Fibroblast of villous mesenchyme (primary cell): ENCODE results near the gene PLPPR3. TPM values are rescaled to one million over a fixed set of nuclear protein-coding genes. Genes with fewer than 3 reads are reported as not detected.

ENCODE experiments used
- DNase-seq: peaks from one replicate; pipeline ENCODE4 v3.0.0-alpha.2; 2010; ENCODE audit warnings: low read depth
- H3K4me3 ChIP-seq: 2 replicates; pipeline ENCODE4 v1.5.1; 2011; ENCODE audit warnings: low read depth, mild to moderate bottlenecking, low read length
- total RNA-seq: library from RNA; depleted of rRNA; stranded (reverse); fragments of >200 nt; gene quantifications from 2 replicates; pipeline ENCODE4 v1.2.3, GENCODE V29; 2012
- TF ChIP-seq, protein P1 (sequence below): IDR thresholded peaks from 2 replicates; pipeline ENCODE4 v1.5.1; 2012; ENCODE audit warnings: low read depth, mild to moderate bottlenecking, low read length; ENCODE audit not compliant: insufficient read depth

Gene PLPPR3
- total RNA-seq, 1 donor = 0.86 TPM

- H3K4me3 ChIP-seq = no peak overlapping the region
- no peak for DNase-seq
- TF ChIP-seq, protein P1, sequence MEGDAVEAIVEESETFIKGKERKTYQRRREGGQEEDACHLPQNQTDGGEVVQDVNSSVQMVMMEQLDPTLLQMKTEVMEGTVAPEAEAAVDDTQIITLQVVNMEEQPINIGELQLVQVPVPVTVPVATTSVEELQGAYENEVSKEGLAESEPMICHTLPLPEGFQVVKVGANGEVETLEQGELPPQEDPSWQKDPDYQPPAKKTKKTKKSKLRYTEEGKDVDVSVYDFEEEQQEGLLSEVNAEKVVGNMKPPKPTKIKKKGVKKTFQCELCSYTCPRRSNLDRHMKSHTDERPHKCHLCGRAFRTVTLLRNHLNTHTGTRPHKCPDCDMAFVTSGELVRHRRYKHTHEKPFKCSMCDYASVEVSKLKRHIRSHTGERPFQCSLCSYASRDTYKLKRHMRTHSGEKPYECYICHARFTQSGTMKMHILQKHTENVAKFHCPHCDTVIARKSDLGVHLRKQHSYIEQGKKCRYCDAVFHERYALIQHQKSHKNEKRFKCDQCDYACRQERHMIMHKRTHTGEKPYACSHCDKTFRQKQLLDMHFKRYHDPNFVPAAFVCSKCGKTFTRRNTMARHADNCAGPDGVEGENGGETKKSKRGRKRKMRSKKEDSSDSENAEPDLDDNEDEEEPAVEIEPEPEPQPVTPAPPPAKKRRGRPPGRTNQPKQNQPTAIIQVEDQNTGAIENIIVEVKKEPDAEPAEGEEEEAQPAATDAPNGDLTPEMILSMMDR = no peak
These were observed 29.4 kb downstream of the PLPPR3 start for GRCh38 chr19:792306-792885.

DNA sequence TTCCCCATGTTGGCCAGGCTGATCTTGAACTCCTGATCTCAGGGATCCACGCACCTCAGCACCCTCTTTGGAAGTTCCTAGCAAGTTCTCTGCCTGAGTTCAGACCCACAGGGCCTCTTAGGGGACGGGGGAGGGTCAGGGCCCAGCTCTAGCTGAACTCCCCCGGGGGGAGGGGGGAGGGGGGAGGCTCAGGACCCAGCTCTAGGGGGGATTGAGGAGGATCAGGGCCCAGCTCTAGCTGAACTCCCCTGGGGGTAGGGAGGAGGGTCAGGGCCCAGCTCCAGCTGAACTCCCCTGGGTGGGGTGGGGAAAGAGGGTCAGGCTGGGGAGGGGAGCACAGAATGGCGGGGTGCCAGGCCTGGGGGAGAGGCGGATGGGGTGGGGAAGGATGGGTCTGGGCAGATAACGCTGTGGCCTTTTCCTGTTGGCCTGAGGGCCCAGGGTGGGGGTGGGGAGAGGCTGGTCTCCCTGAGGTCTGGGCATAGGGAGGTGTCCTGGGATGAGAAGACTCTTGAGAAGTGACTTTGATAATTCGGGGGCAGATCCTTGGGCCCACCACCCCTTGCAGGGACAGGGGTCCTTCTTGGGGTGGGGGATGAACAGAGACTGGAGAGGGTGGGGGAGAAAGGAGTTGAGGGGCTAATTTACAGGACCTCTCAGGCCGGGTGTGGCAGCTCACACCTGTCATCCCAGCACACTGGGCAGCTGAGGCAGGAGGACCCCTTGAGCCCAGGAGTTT is 30.0 kb downstream of the PLPPR3 start:
- no peak overlapping the region for H3K4me3 ChIP-seq
- TF ChIP-seq, protein P1 = no peak
- DNase-seq = peak; percentile 65

- TF ChIP-seq, protein P1 = no peak
- DNase-seq = no peak
These were observed 30.7 kb downstream of the PLPPR3 start for GRCh38 chr19:791007-791566.

GRCh38 chr19:789701-790060 is 32.1 kb downstream of the PLPPR3 start:
- TF ChIP-seq, protein P1 = no peak
- peak; percentile 66 for DNase-seq
- no peak overlapping the region for H3K4me3 ChIP-seq

More at GRCh38 chr19:791007-791566, 30.7 kb downstream of the PLPPR3 start:
- H3K4me3 ChIP-seq = no peak overlapping the region

DNA sequence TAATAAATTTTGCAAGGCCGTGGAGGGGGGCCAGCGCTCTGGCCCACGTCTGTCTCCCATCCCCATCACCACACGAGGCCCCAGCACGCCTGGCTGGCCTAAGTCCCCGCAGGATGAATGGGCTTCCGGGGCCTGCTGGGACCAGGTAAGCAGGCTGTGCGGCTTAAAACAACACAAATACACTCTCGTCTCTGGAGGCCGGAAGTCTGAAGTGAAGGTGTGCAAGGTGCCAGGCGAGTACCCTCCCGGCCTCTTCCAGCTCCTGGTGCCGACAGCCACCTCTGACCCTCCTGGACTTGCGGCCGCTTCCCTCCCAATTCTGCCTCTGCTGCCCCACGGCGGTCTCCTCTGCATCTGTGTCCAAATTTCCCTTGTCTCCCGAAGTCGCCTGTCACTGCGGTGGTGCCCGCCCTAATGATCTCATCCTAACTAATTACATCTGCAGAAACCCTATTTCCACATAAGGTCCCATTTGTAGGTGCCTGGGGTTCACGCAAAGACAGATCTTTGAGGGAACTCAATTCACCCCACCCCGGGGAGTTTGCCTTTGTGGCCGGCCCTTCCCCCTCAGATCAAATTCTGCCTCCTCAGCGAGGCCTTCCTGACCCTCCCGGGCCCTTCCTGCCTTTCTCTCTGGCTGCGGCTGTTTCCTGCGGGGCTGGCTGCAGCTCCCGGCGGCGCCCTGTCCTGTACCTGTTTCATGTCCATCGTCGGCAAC is 32.6 kb downstream of the PLPPR3 start:
- TF ChIP-seq, protein P1 = peak; percentile 6
- DNase-seq = no peak
- H3K4me3 ChIP-seq = no peak overlapping the region

DNA sequence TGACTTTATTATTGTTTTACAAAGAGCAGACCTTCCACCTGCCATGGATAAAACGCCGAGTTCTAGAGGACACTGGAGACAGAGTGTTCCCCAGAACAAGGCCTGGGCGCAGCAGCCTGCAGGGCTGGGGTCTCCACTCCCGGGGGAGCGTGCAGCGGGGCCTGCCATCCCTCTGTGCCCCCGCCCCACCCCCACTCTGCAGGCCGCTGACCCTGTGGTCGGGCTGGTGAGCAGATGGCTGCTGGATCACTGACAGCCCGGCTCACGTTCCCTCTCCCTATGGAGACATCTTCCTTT is 33.1 kb downstream of the PLPPR3 start:
- TF ChIP-seq, protein P1 = no peak
- H3K4me3 ChIP-seq = no peak overlapping the region
- no peak for DNase-seq
